ENCODE measurements around the gene CARHSP1.
"Not testable (repeated sequence)": the region's sequence is repeated elsewhere in the genome, so short reads cannot be mapped to it uniquely, and the experiment has no call there.

The CARHSP1 gene

GRCh38 chr16:8872071-8872470 is 3.3 kb upstream of the CARHSP1 start:
- no peak for DNase-seq (ENCODE audit: low read depth in 2 of 2)

DNA sequence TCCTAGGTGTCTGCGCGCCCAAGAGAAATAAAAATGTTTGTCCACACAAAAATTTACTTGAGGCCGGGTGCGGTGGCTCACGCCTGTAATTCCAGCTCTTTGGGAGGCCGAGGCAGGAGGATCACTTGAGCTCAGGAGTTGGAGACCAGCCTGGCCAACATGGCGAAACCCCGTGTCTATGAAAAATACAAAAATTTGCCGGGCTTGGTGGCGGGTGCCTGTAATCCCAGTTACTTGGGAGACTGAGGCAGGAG is 1.1 kb upstream of the CARHSP1 start:
- not testable (repeated sequence) for DNase-seq (ENCODE audit: low read depth in 2 of 2)

DNA sequence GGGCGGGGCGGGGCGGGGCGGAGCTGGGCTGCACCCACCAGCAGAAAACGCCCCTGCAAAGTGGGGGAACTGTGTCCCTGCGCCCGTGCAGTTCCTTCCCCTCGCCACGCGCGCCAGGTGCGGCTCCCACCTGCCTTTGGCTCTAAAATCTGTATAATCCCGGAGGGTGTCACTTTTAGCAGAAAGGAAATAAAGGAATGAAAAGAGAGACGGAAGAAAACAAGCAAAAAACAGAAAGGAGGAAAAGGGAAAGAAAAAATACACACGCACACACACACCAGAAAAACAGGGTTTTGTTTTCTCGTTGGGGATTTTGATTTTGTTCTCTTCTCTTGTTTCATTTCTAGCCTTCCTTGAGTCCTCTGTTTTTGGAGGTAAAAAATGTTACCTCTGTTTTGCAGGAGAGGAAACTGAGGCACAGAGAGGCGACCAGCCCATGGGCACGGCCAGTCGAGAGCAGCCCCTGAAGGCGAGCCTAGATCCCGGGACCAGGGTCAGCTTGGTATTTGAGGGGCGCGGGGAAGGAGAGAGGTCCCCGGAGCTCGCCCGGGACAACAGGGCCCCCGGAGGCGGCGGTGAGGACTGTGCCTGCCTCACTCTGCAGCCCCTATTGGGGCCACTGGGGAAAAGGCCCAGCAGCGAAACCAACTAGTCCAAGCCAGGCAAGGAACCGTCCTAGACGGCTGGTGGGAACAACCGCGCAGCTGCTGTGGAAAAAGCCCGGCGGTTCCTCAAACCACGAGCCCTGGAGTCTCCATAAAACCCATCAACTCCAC is 594 bp upstream of the CARHSP1 start:
- no peak for DNase-seq (ENCODE audit: low read depth in 2 of 2)

- DNase-seq (ENCODE audit: low read depth in 2 of 2): no peak
These were observed 832 bp downstream of the CARHSP1 start for GRCh38 chr16:8867932-8868415.

DNA sequence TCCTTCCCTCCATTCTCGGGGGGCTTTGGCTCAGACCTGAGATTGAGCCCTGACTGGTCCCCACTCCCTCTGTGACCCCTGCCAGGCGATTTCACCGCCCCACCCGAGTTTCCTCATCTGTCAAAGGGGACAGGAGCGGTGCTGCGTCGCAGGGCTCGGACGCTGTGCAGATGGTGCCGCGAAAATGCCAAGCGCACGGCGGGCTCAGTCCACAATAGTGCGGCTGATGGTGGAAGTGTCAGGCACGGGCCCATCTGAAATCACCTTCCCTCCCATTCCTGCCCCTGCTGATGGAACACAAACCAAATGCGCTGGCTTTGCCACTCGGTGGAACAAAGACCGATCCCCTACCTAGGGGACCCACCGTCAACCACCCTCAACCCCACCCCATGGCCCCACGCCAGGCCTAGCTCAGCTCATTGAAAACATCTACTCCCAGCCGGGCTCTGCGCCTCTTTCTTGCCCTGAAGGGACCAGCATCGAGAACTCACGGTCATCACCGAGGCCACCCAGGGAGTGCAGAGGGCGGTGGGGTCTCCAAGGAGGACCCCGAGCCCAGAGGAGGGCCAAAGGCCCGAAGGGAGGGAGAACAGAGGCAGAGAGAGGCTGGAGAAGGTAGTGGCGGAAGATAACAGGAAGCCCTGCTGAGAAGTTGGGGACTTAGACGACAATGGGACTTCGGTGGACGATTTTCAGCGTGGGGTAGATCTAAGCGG is 1.4 kb downstream of the CARHSP1 start:
- DNase-seq (ENCODE audit: low read depth in 2 of 2): no peak

DNA sequence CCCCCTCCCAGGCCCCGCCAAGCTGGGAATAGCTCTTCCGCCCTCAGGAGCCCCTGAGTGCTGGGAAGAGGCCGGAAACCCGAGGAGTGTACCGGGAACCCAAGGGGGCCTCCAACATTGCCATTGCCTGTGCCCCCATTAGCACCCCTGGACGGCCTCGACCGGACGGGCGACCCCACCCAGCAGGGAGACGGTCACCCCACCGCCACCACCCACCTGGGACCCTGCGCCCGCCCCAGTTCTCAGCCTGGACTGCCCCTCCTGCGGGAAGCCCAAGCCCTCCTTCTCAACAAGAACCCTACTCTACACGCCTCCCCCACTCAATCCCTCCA is 2.0 kb downstream of the CARHSP1 start:
- no peak for DNase-seq (ENCODE audit: low read depth in 2 of 2)

GRCh38 chr16:8866118-8866883 is 2.5 kb downstream of the CARHSP1 start:
- DNase-seq (ENCODE audit: low read depth in 2 of 2): no peak

GRCh38 chr16:8865145-8865882 is 3.5 kb downstream of the CARHSP1 start:
- DNase-seq (ENCODE audit: low read depth in 2 of 2): no peak

GRCh38 chr16:8864480-8865110 is 4.2 kb downstream of the CARHSP1 start:
- no peak for DNase-seq (ENCODE audit: low read depth in 2 of 2)

DNA sequence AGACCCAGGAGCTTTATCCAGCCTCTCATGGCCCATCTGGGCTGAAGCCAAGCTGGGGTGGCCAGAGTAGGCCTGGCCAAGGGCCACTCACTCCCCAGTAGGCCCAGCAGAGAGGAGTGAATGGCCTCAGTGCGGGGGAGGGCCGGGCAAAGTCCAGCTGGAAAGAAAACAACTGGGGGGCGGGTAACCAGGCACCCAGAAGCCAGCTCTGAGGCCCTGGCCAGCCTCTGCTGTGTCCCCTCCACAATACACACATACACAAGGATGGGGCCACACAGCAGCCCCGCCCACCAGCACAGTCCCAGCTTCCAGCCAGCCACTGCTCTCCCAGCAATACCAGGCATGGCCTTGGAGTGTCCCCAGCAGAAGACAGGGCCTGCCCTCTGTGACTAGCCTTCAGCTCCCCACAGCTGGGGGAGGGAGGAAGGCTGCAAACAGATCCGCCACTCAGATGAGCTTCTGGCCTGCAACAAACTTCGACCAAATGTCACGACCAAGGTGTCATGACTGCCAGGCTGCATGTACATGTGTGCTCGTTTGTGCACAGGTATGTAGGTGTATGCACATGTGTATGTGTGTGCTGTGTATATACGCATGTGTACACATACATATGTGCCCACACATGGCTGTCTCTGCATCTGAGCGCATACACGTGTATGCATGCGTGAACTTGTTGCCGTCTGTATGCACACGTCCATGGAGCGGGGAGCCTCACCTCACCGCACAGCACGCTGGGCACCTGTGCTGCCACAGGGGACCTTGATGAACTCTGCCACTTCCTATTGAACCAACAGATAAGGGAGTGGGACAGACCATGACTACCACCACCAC is 5.0 kb downstream of the CARHSP1 start:
- DNase-seq (ENCODE audit: low read depth in 2 of 2): no peak

DNA sequence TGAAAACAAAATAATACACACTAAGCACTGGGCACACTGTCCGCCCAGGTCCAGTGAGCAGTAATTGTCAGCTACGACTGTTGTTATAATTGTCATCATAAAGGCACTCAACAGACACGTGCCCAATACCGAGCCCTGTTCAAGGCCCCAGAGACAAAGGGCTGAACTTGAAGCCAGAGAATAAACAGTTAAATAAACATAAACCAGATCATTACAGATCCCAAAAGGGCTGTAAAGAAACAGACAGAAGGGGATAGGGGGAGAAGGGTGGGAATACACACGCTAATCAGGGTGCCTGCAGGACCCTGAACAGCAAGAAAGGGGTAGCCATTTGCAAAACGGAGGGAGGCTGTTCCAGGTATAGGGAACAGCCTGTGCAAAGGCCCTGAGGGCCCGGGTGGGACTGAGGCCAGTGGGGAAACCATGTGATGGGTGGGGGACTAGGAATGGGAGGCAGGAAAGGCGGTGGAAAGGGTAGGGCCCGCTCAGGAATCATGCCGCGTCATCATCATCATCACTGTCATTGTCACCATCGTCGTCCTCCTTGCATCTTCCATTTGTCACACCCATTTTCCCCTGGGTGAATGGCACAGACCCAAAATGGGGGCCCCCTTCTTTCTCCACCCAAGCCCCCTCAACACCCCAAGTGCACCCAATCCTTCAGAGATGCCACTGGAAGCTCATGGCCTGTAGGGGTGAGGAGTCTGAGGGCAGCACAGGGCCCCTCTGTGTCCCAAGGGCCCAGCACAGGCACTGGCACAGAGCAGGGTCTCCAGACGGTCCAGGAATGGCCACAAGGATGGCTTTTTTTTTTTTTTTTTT is 6.3 kb downstream of the CARHSP1 start:
- no peak for DNase-seq (ENCODE audit: low read depth in 2 of 2)

- no peak for DNase-seq (ENCODE audit: low read depth in 2 of 2)
These were observed 7.1 kb downstream of the CARHSP1 start for GRCh38 chr16:8861563-8862308.

- no peak for DNase-seq (ENCODE audit: low read depth in 2 of 2)
These were observed 8.6 kb downstream of the CARHSP1 start for GRCh38 chr16:8859913-8860881.

GRCh38 chr16:8858994-8859912 is 9.6 kb downstream of the CARHSP1 start:
- no peak for DNase-seq (ENCODE audit: low read depth in 2 of 2)

- DNase-seq (ENCODE audit: low read depth in 2 of 2): no peak
These were observed 12.8 kb downstream of the CARHSP1 start for GRCh38 chr16:8855972-8856371.

GRCh38 chr16:8855051-8855786 is 13.6 kb downstream of the CARHSP1 start:
- no peak for DNase-seq (ENCODE audit: low read depth in 2 of 2)
